GM13976 (cell line): ENCODE measurements around the gene KRT6C.

Experiments
- DNase-seq: peaks from one replicate; pipeline ENCODE4 v3.0.0; 2012; ENCODE audit warnings: low spot score
- in situ Hi-C: fragments of 300-500 bp; cut with MboI; formaldehyde crosslinking; loops from one replicate; pipeline ENCODE4 v1.12.0; 2022; ENCODE audit warnings: low sequenced_read_pairs, mixed read lengths, inconsistent platforms; ENCODE audit not compliant: unreplicated experiment
- TF ChIP-seq, protein P1 (sequence below): IDR thresholded peaks from 2 replicates; pipeline ENCODE4 v1.5.1; 2012; ENCODE audit warnings: borderline replicate concordance, mild to moderate bottlenecking; ENCODE audit not compliant: insufficient read depth; ENCODE audit errors: extremely low read depth, missing control alignments, control extremely low read depth

KRT6C gene

GRCh38 chr12:52432559-52433207 lies 40.9 kb downstream of the KRT6C start:
- in situ Hi-C loops = no loop called here
- DNase-seq = no peak
- TF ChIP-seq, protein P1, sequence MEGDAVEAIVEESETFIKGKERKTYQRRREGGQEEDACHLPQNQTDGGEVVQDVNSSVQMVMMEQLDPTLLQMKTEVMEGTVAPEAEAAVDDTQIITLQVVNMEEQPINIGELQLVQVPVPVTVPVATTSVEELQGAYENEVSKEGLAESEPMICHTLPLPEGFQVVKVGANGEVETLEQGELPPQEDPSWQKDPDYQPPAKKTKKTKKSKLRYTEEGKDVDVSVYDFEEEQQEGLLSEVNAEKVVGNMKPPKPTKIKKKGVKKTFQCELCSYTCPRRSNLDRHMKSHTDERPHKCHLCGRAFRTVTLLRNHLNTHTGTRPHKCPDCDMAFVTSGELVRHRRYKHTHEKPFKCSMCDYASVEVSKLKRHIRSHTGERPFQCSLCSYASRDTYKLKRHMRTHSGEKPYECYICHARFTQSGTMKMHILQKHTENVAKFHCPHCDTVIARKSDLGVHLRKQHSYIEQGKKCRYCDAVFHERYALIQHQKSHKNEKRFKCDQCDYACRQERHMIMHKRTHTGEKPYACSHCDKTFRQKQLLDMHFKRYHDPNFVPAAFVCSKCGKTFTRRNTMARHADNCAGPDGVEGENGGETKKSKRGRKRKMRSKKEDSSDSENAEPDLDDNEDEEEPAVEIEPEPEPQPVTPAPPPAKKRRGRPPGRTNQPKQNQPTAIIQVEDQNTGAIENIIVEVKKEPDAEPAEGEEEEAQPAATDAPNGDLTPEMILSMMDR = no peak

DNA sequence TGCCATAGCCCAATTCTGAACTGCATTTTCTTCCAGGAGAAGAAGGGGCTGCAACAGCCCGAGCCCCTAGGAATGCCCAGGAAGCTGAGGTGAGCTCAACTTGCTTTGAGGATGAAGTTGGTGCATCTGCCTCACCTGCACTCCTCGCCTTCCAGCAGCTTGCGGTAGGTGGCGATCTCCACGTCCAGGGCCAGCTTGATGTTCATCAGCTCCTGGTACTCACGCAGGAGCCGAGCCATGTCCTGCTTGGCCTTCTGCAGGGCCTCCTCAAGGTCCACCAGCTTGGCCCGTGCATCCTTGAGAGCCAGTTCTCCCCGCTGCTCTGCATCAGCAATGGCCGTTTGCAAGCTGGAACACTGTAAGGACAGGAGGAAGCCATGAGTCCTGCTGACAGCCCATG lies 45.5 kb downstream of the KRT6C start:
- in situ Hi-C loops = no loop called here
- TF ChIP-seq, protein P1 = no peak
- no peak for DNase-seq

DNA sequence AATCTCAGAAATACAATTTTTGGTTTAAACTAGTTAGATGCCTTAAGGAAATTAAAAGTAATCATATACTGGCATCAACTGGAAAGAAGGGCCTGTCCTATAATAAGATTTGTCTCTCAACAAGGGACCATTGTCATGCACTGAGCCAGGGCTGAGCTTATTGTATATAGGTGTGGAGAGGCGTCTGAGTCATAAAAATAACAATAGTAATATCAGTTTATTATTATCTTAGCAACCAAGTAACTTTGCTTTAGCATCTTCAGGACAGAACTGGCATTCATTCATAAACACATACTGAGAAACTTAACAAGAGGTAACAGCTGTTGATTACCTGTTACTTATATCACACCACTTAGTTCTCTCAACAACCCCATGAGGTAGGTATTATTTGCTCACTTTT lies 46.5 kb downstream of the KRT6C start:
- TF ChIP-seq, protein P1 = no peak
- in situ Hi-C loops = no loop called here
- DNase-seq = no peak

- no peak for DNase-seq
- in situ Hi-C loops = no loop called here
- TF ChIP-seq, protein P1 = no peak
These were observed 47.6 kb downstream of the KRT6C start for GRCh38 chr12:52426034-52426433.

- TF ChIP-seq, protein P1 = no peak
- in situ Hi-C loops = no loop called here
- DNase-seq = no peak
These were observed 48.1 kb downstream of the KRT6C start for GRCh38 chr12:52425466-52425865.

DNA sequence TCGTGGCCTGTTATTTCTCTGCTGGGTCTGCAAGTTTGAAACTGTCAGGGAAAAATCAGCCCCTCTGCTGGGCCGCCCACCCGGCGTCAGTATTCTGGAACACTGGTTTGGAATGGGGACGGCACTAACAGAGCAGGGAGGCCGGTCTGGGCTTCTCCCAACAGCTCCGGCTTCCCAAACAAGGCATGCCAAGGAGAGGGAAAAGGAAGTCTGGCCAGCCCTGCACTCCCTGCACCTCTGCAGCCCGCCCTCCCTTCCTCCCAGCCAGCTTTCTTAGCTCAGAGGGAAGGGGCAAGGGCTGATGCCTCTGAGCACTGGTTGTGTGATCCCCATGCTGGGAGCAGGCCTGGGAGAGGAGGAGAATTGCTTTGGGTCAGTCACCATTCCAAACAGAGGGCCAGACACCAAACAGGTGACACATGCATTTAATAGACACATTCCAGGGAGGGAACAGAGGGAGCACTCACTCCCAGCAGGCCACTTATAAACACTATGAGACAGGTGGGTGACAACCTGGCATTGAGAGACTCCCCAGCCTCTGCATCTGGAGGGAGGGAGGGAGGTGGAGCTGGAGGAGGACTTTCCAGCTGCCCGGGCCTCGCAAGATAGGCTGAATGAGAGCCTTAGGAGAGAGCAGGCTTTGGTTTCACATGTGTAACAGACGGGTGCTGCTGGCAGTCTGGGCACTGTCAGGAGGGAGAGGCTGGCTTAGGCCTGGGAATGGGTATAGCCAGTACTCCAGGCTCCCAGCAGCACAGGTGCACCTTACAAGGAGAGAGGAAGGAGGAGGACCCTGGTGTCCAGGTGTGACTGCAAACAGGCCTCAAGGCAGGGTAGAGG lies 49.7 kb downstream of the KRT6C start:
- no peak for DNase-seq
- TF ChIP-seq, protein P1 = no peak
- in situ Hi-C loops = no loop called here

- TF ChIP-seq, protein P1 = no peak
- no peak for DNase-seq
- in situ Hi-C loops = no loop called here
These were observed 50.6 kb downstream of the KRT6C start for GRCh38 chr12:52423035-52423434.
